Upper lobe of left lung (tissue), 4 donors: ENCODE measurements around the gene ASB13.

Source experiments
- CTCF ChIP-seq, 6 experiments: fragments of 450-650 bp in 4 of 6; fragments of 200-600 bp in 2 of 6; sonication (generic) in 2 of 6; IDR thresholded peaks; one replicate each; pipeline ENCODE4 v1.5.1; 2016 to 2019; ENCODE audit warnings: antibody characterized with exemption in 6 of 6
- EP300 ChIP-seq, 4 donors: sonication (generic); formaldehyde crosslinking; IDR thresholded peaks; one replicate each; pipeline ENCODE4 v1.5.1; 2017; ENCODE audit warnings: antibody characterized with exemption in 4 of 4, control low read depth in 2 of 4
- POLR2AphosphoS5 ChIP-seq, 2 donors: sonication (generic); formaldehyde crosslinking; IDR thresholded peaks; one replicate each; pipeline ENCODE4 v1.5.1; 2017; ENCODE audit warnings: antibody characterized with exemption in 2 of 2

GRCh38 chr10:5711642-5712041 is 45.2 kb upstream of the ASB13 start:
- no peak for TF ChIP-seq CTCF (IDR thresholded peaks at IDR 0.05)
- no peak for TF ChIP-seq POLR2AphosphoS5 (IDR thresholded peaks at IDR 0.05)
- TF ChIP-seq EP300 (IDR thresholded peaks at IDR 0.05) = no peak
